SK-N-SH (cell line): ENCODE measurements around the gene MARK3.

Source experiments
- CHD2 ChIP-seq: fragments of 150-350 bp; IDR thresholded peaks from 2 replicates; pipeline ENCODE4 v1.6.1; 2018; ENCODE audit warnings: low read length; ENCODE audit not compliant: partially characterized antibody
- CTCF ChIP-seq: fragments of 200-600 bp; sonication (generic); IDR thresholded peaks from 2 replicates; pipeline ENCODE4 v1.6.1; 2017; ENCODE audit warnings: antibody characterized with exemption, mild to moderate bottlenecking, moderate library complexity
- EZH2phosphoT487 ChIP-seq: fragments of 200-600 bp; sonication (generic); IDR thresholded peaks from 2 replicates; pipeline ENCODE4 v1.6.1; 2017; ENCODE audit warnings: low read depth, mixed run types, mild to moderate bottlenecking, antibody characterized with exemption, moderate library complexity, borderline replicate concordance
- IRF3 ChIP-seq: fragments of 150-350 bp; IDR thresholded peaks from 2 replicates; pipeline ENCODE4 v1.6.1; 2016; ENCODE audit warnings: mild to moderate bottlenecking, low read depth, low read length
- JUND ChIP-seq: IDR thresholded peaks from 2 replicates; pipeline ENCODE4 v1.4.0; 2012
- MXI1 ChIP-seq: IDR thresholded peaks from 2 replicates; pipeline ENCODE4 v1.6.1; 2012; ENCODE audit warnings: mild to moderate bottlenecking, low read depth, low read length, improper control_type of control experiment
- NFIC ChIP-seq: IDR thresholded peaks from 2 replicates; pipeline ENCODE4 v1.4.0; 2012; ENCODE audit warnings: borderline replicate concordance
- POLR2AphosphoS5 ChIP-seq: IDR thresholded peaks from 2 replicates; pipeline ENCODE4 v1.6.1; 2012; ENCODE audit warnings: low read depth, low read length
- RAD21 ChIP-seq: IDR thresholded peaks from 2 replicates; pipeline ENCODE4 v1.6.1; 2012; ENCODE audit warnings: mild to moderate bottlenecking, low read length
- ZBTB33 ChIP-seq: IDR thresholded peaks from 2 replicates; pipeline ENCODE4 v1.4.0; 2012; ENCODE audit warnings: low read depth, borderline replicate concordance
- TF ChIP-seq, protein P1 (sequence below): IDR thresholded peaks from 2 replicates; pipeline ENCODE4 v1.4.0; 2012; ENCODE audit warnings: low read depth
- TF ChIP-seq, protein P2 (sequence below): IDR thresholded peaks from 2 replicates; pipeline ENCODE4 v1.6.1; 2012; ENCODE audit warnings: mild to moderate bottlenecking, low read depth, low read length, moderate library complexity

- TF ChIP-seq CTCF (no peak), RAD21 (no peak), MXI1 (no peak), JUND (no peak), IRF3 (no peak), EZH2phosphoT487 (no peak), NFIC (no peak), POLR2AphosphoS5 (no peak), CHD2 (no peak), ZBTB33 (no peak)
- TF ChIP-seq, protein P1, sequence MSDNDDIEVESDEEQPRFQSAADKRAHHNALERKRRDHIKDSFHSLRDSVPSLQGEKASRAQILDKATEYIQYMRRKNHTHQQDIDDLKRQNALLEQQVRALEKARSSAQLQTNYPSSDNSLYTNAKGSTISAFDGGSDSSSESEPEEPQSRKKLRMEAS: no peak
- TF ChIP-seq, protein P2, sequence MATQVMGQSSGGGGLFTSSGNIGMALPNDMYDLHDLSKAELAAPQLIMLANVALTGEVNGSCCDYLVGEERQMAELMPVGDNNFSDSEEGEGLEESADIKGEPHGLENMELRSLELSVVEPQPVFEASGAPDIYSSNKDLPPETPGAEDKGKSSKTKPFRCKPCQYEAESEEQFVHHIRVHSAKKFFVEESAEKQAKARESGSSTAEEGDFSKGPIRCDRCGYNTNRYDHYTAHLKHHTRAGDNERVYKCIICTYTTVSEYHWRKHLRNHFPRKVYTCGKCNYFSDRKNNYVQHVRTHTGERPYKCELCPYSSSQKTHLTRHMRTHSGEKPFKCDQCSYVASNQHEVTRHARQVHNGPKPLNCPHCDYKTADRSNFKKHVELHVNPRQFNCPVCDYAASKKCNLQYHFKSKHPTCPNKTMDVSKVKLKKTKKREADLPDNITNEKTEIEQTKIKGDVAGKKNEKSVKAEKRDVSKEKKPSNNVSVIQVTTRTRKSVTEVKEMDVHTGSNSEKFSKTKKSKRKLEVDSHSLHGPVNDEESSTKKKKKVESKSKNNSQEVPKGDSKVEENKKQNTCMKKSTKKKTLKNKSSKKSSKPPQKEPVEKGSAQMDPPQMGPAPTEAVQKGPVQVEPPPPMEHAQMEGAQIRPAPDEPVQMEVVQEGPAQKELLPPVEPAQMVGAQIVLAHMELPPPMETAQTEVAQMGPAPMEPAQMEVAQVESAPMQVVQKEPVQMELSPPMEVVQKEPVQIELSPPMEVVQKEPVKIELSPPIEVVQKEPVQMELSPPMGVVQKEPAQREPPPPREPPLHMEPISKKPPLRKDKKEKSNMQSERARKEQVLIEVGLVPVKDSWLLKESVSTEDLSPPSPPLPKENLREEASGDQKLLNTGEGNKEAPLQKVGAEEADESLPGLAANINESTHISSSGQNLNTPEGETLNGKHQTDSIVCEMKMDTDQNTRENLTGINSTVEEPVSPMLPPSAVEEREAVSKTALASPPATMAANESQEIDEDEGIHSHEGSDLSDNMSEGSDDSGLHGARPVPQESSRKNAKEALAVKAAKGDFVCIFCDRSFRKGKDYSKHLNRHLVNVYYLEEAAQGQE: no peak
Observed at GRCh38 chr14:103520269-103520656, 135.0 kb downstream of the MARK3 start.
